SH-SY5Y (cell line): ENCODE data around the gene ZNF862.

Experiments used
- GATA2 ChIP-seq: IDR thresholded peaks from 2 replicates; pipeline ENCODE4 v1.6.1; 2011; ENCODE audit warnings: mild to moderate bottlenecking, low read depth, low read length
- GATA3 ChIP-seq: IDR thresholded peaks from 2 replicates; pipeline ENCODE4 v1.6.1; 2011; ENCODE audit warnings: low read depth, mild to moderate bottlenecking, low read length, moderate library complexity

The ZNF862 gene

GRCh38 chr7:149801002-149801566 lies 37.1 kb upstream of the ZNF862 start:
- TF ChIP-seq GATA3 (no peak), GATA2 (no peak)

- TF ChIP-seq GATA3, result no peak
- no peak for TF ChIP-seq GATA2
Observed at GRCh38 chr7:149801816-149802215, 36.4 kb upstream of the ZNF862 start.

- no peak for TF ChIP-seq GATA2
- no peak for TF ChIP-seq GATA3
Observed at GRCh38 chr7:149802966-149803365, 35.2 kb upstream of the ZNF862 start.

GRCh38 chr7:149803551-149804074 lies 34.6 kb upstream of the ZNF862 start:
- TF ChIP-seq GATA3, result no peak
- TF ChIP-seq GATA2, result no peak

- TF ChIP-seq GATA2, result no peak
Observed at GRCh38 chr7:149804106-149804505, 34.1 kb upstream of the ZNF862 start.

- no peak for TF ChIP-seq GATA3
- TF ChIP-seq GATA2, result no peak
Observed at GRCh38 chr7:149806726-149807125, 31.4 kb upstream of the ZNF862 start.

GRCh38 chr7:149808311-149808710 lies 29.9 kb upstream of the ZNF862 start:
- TF ChIP-seq GATA3, result no peak
- no peak for TF ChIP-seq GATA2

GRCh38 chr7:149809215-149809614 lies 29.0 kb upstream of the ZNF862 start:
- TF ChIP-seq GATA2 (no peak), GATA3 (no peak)

- TF ChIP-seq GATA2, result no peak
- no peak for TF ChIP-seq GATA3
Observed at GRCh38 chr7:149811221-149811620, 27.0 kb upstream of the ZNF862 start.

GRCh38 chr7:149811831-149812490 lies 26.2 kb upstream of the ZNF862 start:
- TF ChIP-seq GATA2, result no peak
- TF ChIP-seq GATA3, result no peak

GRCh38 chr7:149813254-149814035 lies 24.7 kb upstream of the ZNF862 start:
- TF ChIP-seq GATA3, result no peak
- no peak for TF ChIP-seq GATA2

GRCh38 chr7:149814494-149814893 lies 23.7 kb upstream of the ZNF862 start:
- no peak for TF ChIP-seq GATA2
- TF ChIP-seq GATA3, result no peak

GRCh38 chr7:149815121-149815520 lies 23.1 kb upstream of the ZNF862 start:
- TF ChIP-seq GATA2 (no peak), GATA3 (no peak)

GRCh38 chr7:149815661-149816266 lies 22.4 kb upstream of the ZNF862 start:
- no peak for TF ChIP-seq GATA2
- TF ChIP-seq GATA3, result no peak
